ENCODE measurements around the gene NECAB2.

GRCh38 chr16:84040823-84041820, 73.1 kb downstream of the NECAB2 start:
- TF ChIP-seq EZH2 (IDR thresholded peaks at IDR 0.05; ENCODE audit: low read depth, unreplicated experiment): no peak
- TF ChIP-seq CTCF (conservative IDR thresholded peaks at IDR 0.05; ENCODE audit: low read depth in 2 of 2): no peak
- TF ChIP-seq CREB1 (CRISPR knock-in tag; IDR thresholded peaks at IDR 0.05; ENCODE audit: low read depth): no peak
- TF ChIP-seq ZNF114 (CRISPR knock-in tag; IDR thresholded peaks at IDR 0.05): no peak
- no peak for TF ChIP-seq REST (IDR thresholded peaks at IDR 0.05; ENCODE audit: unreplicated experiment)
- TF ChIP-seq POLR2AphosphoS5 (IDR thresholded peaks at IDR 0.05; ENCODE audit: low read depth): no peak
- no peak for TF ChIP-seq EZH2phosphoT487 (IDR thresholded peaks at IDR 0.05; ENCODE audit: unreplicated experiment)
- TF ChIP-seq JUNB (IDR thresholded peaks at IDR 0.05; ENCODE audit: unreplicated experiment): no peak
- TF ChIP-seq ETS1 (IDR thresholded peaks at IDR 0.05): no peak
- no peak for TF ChIP-seq ZNF331 (CRISPR knock-in tag; IDR thresholded peaks at IDR 0.05; ENCODE audit: low read depth)
- TF ChIP-seq NANOG (IDR thresholded peaks at IDR 0.05; ENCODE audit: borderline replicate concordance): no peak
- no peak for TF ChIP-seq STAT1 (IDR thresholded peaks at IDR 0.05; ENCODE audit: unreplicated experiment)

All from GM23338 (cell line).